ENCODE measurements around the gene CISH.

The CISH gene

GRCh38 chr3:50637945-50638344 is 26.4 kb upstream of the CISH start:
- no peak overlapping the region for H3K4me3 ChIP-seq (ENCODE audit: low read depth, low read length)

- no peak overlapping the region for H3K4me3 ChIP-seq (ENCODE audit: low read depth, low read length)
These were observed 25.4 kb upstream of the CISH start for GRCh38 chr3:50637011-50637410.

- H3K4me3 ChIP-seq (ENCODE audit: low read depth, low read length) = no peak overlapping the region
These were observed 23.5 kb upstream of the CISH start for GRCh38 chr3:50635066-50635465.

- no peak overlapping the region for H3K4me3 ChIP-seq (ENCODE audit: low read depth, low read length)
These were observed 21.7 kb upstream of the CISH start for GRCh38 chr3:50633230-50633790.

- no peak overlapping the region for H3K4me3 ChIP-seq (ENCODE audit: low read depth, low read length)
These were observed 20.9 kb upstream of the CISH start for GRCh38 chr3:50632450-50632849.

- no peak overlapping the region for H3K4me3 ChIP-seq (ENCODE audit: low read depth, low read length)
These were observed 19.3 kb upstream of the CISH start for GRCh38 chr3:50630877-50631276.

GRCh38 chr3:50630394-50630793 is 18.8 kb upstream of the CISH start:
- no peak overlapping the region for H3K4me3 ChIP-seq (ENCODE audit: low read depth, low read length)

GRCh38 chr3:50628601-50629000 is 17.0 kb upstream of the CISH start:
- H3K4me3 ChIP-seq (ENCODE audit: low read depth, low read length) = no peak overlapping the region

- H3K4me3 ChIP-seq (ENCODE audit: low read depth, low read length) = no peak overlapping the region
These were observed 16.0 kb upstream of the CISH start for GRCh38 chr3:50627407-50628051.

- no peak overlapping the region for H3K4me3 ChIP-seq (ENCODE audit: low read depth, low read length)
These were observed 14.8 kb upstream of the CISH start for GRCh38 chr3:50626401-50626800.

GRCh38 chr3:50625231-50626182 is 13.9 kb upstream of the CISH start:
- no peak overlapping the region for H3K4me3 ChIP-seq (ENCODE audit: low read depth, low read length)

- H3K4me3 ChIP-seq (ENCODE audit: low read depth, low read length) = no peak overlapping the region
These were observed 13.1 kb upstream of the CISH start for GRCh38 chr3:50624634-50625033.

- H3K4me3 ChIP-seq (ENCODE audit: low read depth, low read length) = no peak overlapping the region
These were observed 12.4 kb upstream of the CISH start for GRCh38 chr3:50623840-50624474.

GRCh38 chr3:50622881-50623280 is 11.3 kb upstream of the CISH start:
- H3K4me3 ChIP-seq (ENCODE audit: low read depth, low read length) = no peak overlapping the region

- H3K4me3 ChIP-seq (ENCODE audit: low read depth, low read length) = no peak overlapping the region
These were observed 9.2 kb upstream of the CISH start for GRCh38 chr3:50620820-50621219.

GRCh38 chr3:50620420-50620819 is 8.8 kb upstream of the CISH start:
- H3K4me3 ChIP-seq (ENCODE audit: low read depth, low read length) = no peak overlapping the region

- H3K4me3 ChIP-seq (ENCODE audit: low read depth, low read length) = peak overlapping the region; percentile 67
These were observed 6.4 kb upstream of the CISH start for GRCh38 chr3:50617911-50618481.

GRCh38 chr3:50617096-50617791 is 5.7 kb upstream of the CISH start, which contains the start of gene MAPKAPK3:
MAPKAPK3 (plus strand) TSS chr3:50617151; CDS start chr3:50617566, 415 bp downstream.
- H3K4me3 ChIP-seq (ENCODE audit: low read depth, low read length) = peak within 1 kb of the TSS; percentile 67

GRCh38 chr3:50616770-50617095 is 5.2 kb upstream of the CISH start:
- peak overlapping the region; percentile 42 for H3K4me3 ChIP-seq (ENCODE audit: low read depth, low read length)

GRCh38 chr3:50616003-50616769 is 4.6 kb upstream of the CISH start:
- H3K4me3 ChIP-seq (ENCODE audit: low read depth, low read length) = peak overlapping the region; percentile 42

Data from iPS-11a (cell line).